ENCODE results near the gene PDE7B.
"Not testable (repeated sequence)": the region's sequence is repeated elsewhere in the genome, so short reads cannot be mapped to it uniquely, and the experiment has no call there.

The PDE7B gene

GRCh38 chr6:135860361-135860760, 8.9 kb downstream of the PDE7B start:
- Mint-ChIP-seq H3K9me3 (no peaks in the 10 kb centered on the region), H3K27me3 (no peaks in the 10 kb centered on the region), H3K4me3 (no peak overlapping the region), H3K4me1 (ENCODE audit: low read depth in 2 of 2) (no peaks in the 10 kb centered on the region), H3K36me3 (ENCODE audit: insufficient read depth) (no peaks in the 10 kb centered on the region), H3K27ac (no peak overlapping the region)
- ATAC-seq (replicated peaks) (no peak), DNase-seq (no peak)

- H3K4me3 Mint-ChIP-seq, result no peak overlapping the region
- DNase-seq, result no peak
- ATAC-seq (replicated peaks), result no peak
- no peaks in the 10 kb centered on the region for H3K4me1 Mint-ChIP-seq (ENCODE audit: low read depth in 2 of 2)
- no peak overlapping the region for H3K27ac Mint-ChIP-seq
- no peaks in the 10 kb centered on the region for H3K9me3 Mint-ChIP-seq
- no peaks in the 10 kb centered on the region for H3K27me3 Mint-ChIP-seq
- H3K36me3 Mint-ChIP-seq (ENCODE audit: insufficient read depth), result no peaks in the 10 kb centered on the region
Measured at GRCh38 chr6:135861189-135861588, 9.7 kb downstream of the PDE7B start.

GRCh38 chr6:135864929-135865328, 13.4 kb downstream of the PDE7B start:
- not testable (repeated sequence) for ATAC-seq (replicated peaks); H3K4me3 Mint-ChIP-seq; H3K4me1 Mint-ChIP-seq (ENCODE audit: low read depth in 2 of 2); H3K9me3 Mint-ChIP-seq; DNase-seq; H3K36me3 Mint-ChIP-seq (ENCODE audit: insufficient read depth); H3K27ac Mint-ChIP-seq; H3K27me3 Mint-ChIP-seq

- Mint-ChIP-seq H3K4me1 (ENCODE audit: low read depth in 2 of 2) (no peaks in the 10 kb centered on the region), H3K36me3 (ENCODE audit: insufficient read depth) (no peaks in the 10 kb centered on the region), H3K9me3 (no peaks in the 10 kb centered on the region), H3K27ac (no peak overlapping the region), H3K27me3 (no peaks in the 10 kb centered on the region), H3K4me3 (no peak overlapping the region)
- ATAC-seq (replicated peaks), result no peak
- no peak for DNase-seq
Measured at GRCh38 chr6:135866445-135867123, 15.1 kb downstream of the PDE7B start.

GRCh38 chr6:135867332-135867731, 15.8 kb downstream of the PDE7B start:
- Mint-ChIP-seq H3K4me3 (no peak overlapping the region), H3K27ac (no peak overlapping the region), H3K27me3 (no peaks in the 10 kb centered on the region), H3K4me1 (ENCODE audit: low read depth in 2 of 2) (no peaks in the 10 kb centered on the region), H3K9me3 (no peaks in the 10 kb centered on the region), H3K36me3 (ENCODE audit: insufficient read depth) (no peaks in the 10 kb centered on the region)
- DNase-seq, result no peak
- no peak for ATAC-seq (replicated peaks)

GRCh38 chr6:135869857-135870256, 18.4 kb downstream of the PDE7B start:
- H3K4me3 Mint-ChIP-seq, result no peak overlapping the region
- H3K9me3 Mint-ChIP-seq, result no peaks in the 10 kb centered on the region
- H3K4me1 Mint-ChIP-seq (ENCODE audit: low read depth in 2 of 2), result no peaks in the 10 kb centered on the region
- no peak overlapping the region for H3K27ac Mint-ChIP-seq
- H3K27me3 Mint-ChIP-seq, result no peaks in the 10 kb centered on the region
- H3K36me3 Mint-ChIP-seq (ENCODE audit: insufficient read depth), result no peaks in the 10 kb centered on the region
- ATAC-seq (replicated peaks) (no peak), DNase-seq (no peak)

GRCh38 chr6:135870722-135871121, 19.2 kb downstream of the PDE7B start:
- Mint-ChIP-seq H3K4me1 (ENCODE audit: low read depth in 2 of 2) (peaks cover 2% of the 10 kb centered on the region in 2 donors), H3K27ac (peak overlapping the region in 1 of 2 donors; percentile 38), H3K9me3 (no peaks in the 10 kb centered on the region), H3K36me3 (ENCODE audit: insufficient read depth) (no peaks in the 10 kb centered on the region), H3K27me3 (no peaks in the 10 kb centered on the region), H3K4me3 (no peak overlapping the region)
- ATAC-seq (replicated peaks), result no peak
- no peak for DNase-seq

- no peak overlapping the region for H3K4me3 Mint-ChIP-seq
- DNase-seq, result no peak
- no peaks in the 10 kb centered on the region for H3K9me3 Mint-ChIP-seq
- no peak overlapping the region for H3K27ac Mint-ChIP-seq
- peaks cover 4 to 6% of the 10 kb centered on the region in 2 donors for H3K4me1 Mint-ChIP-seq (ENCODE audit: low read depth in 2 of 2)
- no peaks in the 10 kb centered on the region for H3K36me3 Mint-ChIP-seq (ENCODE audit: insufficient read depth)
- no peak for ATAC-seq (replicated peaks)
- no peaks in the 10 kb centered on the region for H3K27me3 Mint-ChIP-seq
Measured at GRCh38 chr6:135871296-135871695, 19.8 kb downstream of the PDE7B start.

GRCh38 chr6:135871878-135872277, 20.4 kb downstream of the PDE7B start:
- peaks cover 4 to 6% of the 10 kb centered on the region in 2 donors for H3K4me1 Mint-ChIP-seq (ENCODE audit: low read depth in 2 of 2)
- DNase-seq (no peak), ATAC-seq (replicated peaks) (no peak)
- no peaks in the 10 kb centered on the region for H3K9me3 Mint-ChIP-seq
- no peaks in the 10 kb centered on the region for H3K27me3 Mint-ChIP-seq
- H3K4me3 Mint-ChIP-seq, result no peak overlapping the region
- H3K36me3 Mint-ChIP-seq (ENCODE audit: insufficient read depth), result no peaks in the 10 kb centered on the region
- no peak overlapping the region for H3K27ac Mint-ChIP-seq

GRCh38 chr6:135875446-135875845, 23.9 kb downstream of the PDE7B start:
- Mint-ChIP-seq H3K4me1 (ENCODE audit: low read depth in 2 of 2) (peaks cover 13 to 18% of the 10 kb centered on the region in 2 donors), H3K36me3 (ENCODE audit: insufficient read depth) (no peaks in the 10 kb centered on the region), H3K27me3 (no peaks in the 10 kb centered on the region), H3K4me3 (no peak overlapping the region), H3K27ac (peak overlapping the region in 1 of 2 donors; percentile 9), H3K9me3 (no peaks in the 10 kb centered on the region)
- DNase-seq, result no peak
- no peak for ATAC-seq (replicated peaks)

GRCh38 chr6:135876058-135876457, 24.6 kb downstream of the PDE7B start:
- H3K27ac Mint-ChIP-seq, result peak overlapping the region; percentile 9 to 14

GRCh38 chr6:135877666-135878065, 26.2 kb downstream of the PDE7B start:
- Mint-ChIP-seq H3K27me3 (no peaks in the 10 kb centered on the region), H3K27ac (no peak overlapping the region), H3K4me3 (no peak overlapping the region), H3K9me3 (no peaks in the 10 kb centered on the region), H3K4me1 (ENCODE audit: low read depth in 2 of 2) (peaks cover 24 to 34% of the 10 kb centered on the region in 2 donors), H3K36me3 (ENCODE audit: insufficient read depth) (no peaks in the 10 kb centered on the region)
- DNase-seq, result no peak
- no peak for ATAC-seq (replicated peaks)

More at GRCh38 chr6:135876058-135876457, 24.6 kb downstream of the PDE7B start:
- Mint-ChIP-seq H3K36me3 (ENCODE audit: insufficient read depth) (no peaks in the 10 kb centered on the region), H3K9me3 (no peaks in the 10 kb centered on the region), H3K4me3 (no peak overlapping the region), H3K4me1 (ENCODE audit: low read depth in 2 of 2) (peaks cover 19 to 24% of the 10 kb centered on the region in 2 donors), H3K27me3 (no peaks in the 10 kb centered on the region)
- ATAC-seq (replicated peaks), result no peak
- no peak for DNase-seq

- H3K4me3 Mint-ChIP-seq, result peak overlapping the region; percentile 74 to 75
- peak overlapping the region; percentile 92 to 93 for H3K27ac Mint-ChIP-seq
- DNase-seq (peak; percentile 25 to 43 (median 33)), ATAC-seq (replicated peaks) (peak; percentile 95)
- H3K36me3 Mint-ChIP-seq (ENCODE audit: insufficient read depth), result no peaks in the 10 kb centered on the region
- no peaks in the 10 kb centered on the region for H3K27me3 Mint-ChIP-seq
- H3K4me1 Mint-ChIP-seq (ENCODE audit: low read depth in 2 of 2), result peaks cover 24 to 34% of the 10 kb centered on the region in 2 donors
- no peaks in the 10 kb centered on the region for H3K9me3 Mint-ChIP-seq
Measured at GRCh38 chr6:135880066-135880972, 28.8 kb downstream of the PDE7B start.

- H3K27me3 Mint-ChIP-seq, result no peaks in the 10 kb centered on the region
- no peaks in the 10 kb centered on the region for H3K36me3 Mint-ChIP-seq (ENCODE audit: insufficient read depth)
- H3K9me3 Mint-ChIP-seq, result no peaks in the 10 kb centered on the region
- no peak overlapping the region for H3K4me3 Mint-ChIP-seq
- peaks cover 20 to 28% of the 10 kb centered on the region in 2 donors for H3K4me1 Mint-ChIP-seq (ENCODE audit: low read depth in 2 of 2)
- peak overlapping the region in 1 of 2 donors; percentile 92 for H3K27ac Mint-ChIP-seq
- DNase-seq (no peak), ATAC-seq (replicated peaks) (no peak)
Measured at GRCh38 chr6:135883045-135883444, 31.5 kb downstream of the PDE7B start.
